G401.6 (cell line): ENCODE measurements around the gene IRAK1.
"Not testable (repeated sequence)": the region's sequence is repeated elsewhere in the genome, so short reads cannot be mapped to it uniquely, and the experiment has no call there.

ENCODE experiments used
- FAIRE-seq: peaks from 2 replicates; lab custom pipeline; 2012; peaks lifted over from hg19 to GRCh38; lab: Jason Lieb, UNC

IRAK1 gene

DNA sequence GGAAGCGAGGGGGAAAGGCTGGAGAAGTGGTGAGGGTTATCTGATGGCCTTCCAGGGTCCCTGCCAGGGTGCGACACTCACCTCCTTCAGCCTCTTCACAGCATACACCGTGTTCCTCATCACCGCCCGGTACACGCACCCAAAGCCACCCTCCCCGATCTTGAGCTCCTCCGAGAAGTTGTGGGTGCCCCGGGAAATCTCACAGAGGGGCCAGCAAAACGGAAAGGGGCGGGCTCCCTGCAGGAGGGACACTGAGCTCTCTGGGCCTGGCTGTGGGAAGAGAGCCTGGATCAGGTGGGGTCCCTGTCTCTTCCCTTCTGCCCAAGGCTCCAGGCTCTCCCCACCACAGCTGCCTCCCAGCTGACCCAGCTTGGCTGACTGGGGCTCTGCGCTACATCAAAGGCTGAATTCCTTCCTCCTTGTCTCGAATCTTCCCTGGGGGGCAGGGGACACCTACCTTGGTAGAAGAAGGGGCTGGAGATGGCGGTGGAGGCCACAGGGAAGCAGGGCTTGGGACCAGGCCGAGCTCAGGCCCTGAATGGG is 1.1 kb downstream of the IRAK1 start:
- no peak for FAIRE-seq

GRCh38 chrX:154017766-154018517 is 1.8 kb downstream of the IRAK1 start:
- FAIRE-seq = no peak

- no peak for FAIRE-seq
Observed at GRCh38 chrX:154016366-154017076, 3.2 kb downstream of the IRAK1 start.

GRCh38 chrX:154015581-154016264 is 4.0 kb downstream of the IRAK1 start:
- FAIRE-seq = no peak

- FAIRE-seq = no peak
Observed at GRCh38 chrX:154014429-154015380, 5.0 kb downstream of the IRAK1 start.

DNA sequence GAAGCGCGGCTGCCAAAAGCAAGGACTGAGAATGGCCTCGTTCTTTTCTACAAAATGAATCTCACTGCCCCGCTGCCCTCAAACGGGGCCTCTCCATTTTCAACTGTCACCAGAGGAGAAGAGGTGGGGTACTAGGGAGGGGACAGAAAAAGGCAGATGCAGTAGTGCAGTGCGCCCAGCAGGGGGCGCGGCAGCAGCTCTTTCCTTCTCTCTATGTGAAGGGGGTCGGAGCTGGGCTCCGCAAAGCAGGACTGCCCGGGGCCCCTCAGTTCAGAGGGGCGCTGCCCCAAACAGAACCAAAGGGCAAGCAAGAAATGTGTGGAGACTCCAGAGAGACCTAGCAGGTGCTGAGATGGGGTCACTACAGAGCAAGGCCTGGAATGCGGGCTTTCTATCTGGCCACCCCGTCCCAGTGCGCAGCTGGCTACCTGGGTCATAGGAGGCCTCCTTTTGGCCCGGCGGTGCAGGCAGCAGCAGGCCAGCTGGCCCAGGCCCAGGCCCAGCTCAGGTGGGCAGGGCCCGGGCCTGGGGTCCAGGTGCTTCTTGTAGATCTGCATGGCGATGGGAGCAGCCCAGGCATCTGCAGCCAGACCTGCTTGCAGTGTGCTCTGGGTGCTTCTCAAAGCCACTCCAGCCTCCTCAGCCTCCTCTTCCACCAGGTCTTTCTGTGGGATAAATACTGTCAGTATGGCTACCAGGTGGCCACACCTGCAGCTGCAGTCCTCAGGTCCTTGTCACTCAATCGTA is 5.9 kb downstream of the IRAK1 start:
- no peak for FAIRE-seq

DNA sequence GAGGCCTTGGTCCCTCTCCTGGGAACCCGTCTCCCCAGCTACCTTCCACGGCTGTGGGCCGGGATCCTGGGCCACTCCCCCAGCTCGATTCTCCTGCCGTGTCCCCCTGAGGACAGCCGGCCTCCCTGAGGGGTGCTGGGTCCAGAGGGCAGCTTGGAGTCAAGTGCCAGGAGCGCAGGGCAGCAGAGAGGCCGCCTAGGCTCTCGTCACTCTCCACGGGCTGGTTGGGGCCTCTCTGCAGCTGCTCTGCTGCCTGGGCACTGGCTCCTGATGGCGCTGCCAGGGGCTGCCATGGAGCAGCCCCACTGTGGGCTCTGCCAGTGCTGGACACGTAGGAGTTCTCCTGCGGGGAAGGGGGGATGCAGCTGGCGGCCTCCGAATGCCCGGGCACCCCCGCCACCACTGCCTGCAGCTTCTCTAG is 6.7 kb downstream of the IRAK1 start:
- FAIRE-seq = no peak

- no peak for FAIRE-seq
Observed at GRCh38 chrX:154012336-154012991, 7.2 kb downstream of the IRAK1 start.

- no peak for FAIRE-seq
Observed at GRCh38 chrX:154011376-154012335, 8.0 kb downstream of the IRAK1 start.

DNA sequence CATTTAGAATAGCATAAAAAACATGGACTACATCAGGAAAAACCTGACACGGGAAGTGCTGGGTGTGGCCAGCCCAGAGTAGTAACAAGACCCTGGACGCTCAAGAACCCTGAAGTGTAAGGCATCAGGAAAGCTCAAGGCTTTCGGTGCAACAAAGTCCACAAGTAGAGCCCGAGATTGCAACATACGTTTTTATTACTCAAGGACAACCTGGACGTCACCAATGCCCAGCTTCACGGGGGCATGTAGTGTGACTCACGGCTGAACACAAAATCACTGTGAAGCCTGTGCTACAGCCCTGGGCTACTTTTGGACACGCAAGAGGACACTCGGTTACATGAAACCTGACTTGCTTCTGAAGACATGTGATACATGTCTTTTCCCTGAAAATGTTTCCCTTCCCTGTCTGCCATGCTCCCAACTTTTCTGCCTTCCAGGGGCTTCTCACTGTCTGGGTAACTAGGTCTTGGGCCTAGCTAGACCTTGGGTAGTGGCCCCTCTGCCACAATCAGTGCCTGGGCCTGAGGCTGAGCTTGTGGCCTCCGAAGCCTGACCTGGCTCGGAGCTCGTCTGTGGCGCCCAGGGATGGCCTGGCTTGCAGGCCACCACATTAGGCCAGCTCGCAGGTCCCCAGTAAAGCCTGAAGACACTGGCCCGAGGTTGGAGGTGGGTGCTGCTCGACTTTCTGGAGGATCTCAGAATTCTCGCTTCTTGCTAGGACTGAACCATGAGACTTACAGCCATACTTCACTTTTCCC is 9.2 kb downstream of the IRAK1 start:
- FAIRE-seq = no peak

- FAIRE-seq = no peak
Observed at GRCh38 chrX:154008521-154008920, 11.2 kb downstream of the IRAK1 start.

DNA sequence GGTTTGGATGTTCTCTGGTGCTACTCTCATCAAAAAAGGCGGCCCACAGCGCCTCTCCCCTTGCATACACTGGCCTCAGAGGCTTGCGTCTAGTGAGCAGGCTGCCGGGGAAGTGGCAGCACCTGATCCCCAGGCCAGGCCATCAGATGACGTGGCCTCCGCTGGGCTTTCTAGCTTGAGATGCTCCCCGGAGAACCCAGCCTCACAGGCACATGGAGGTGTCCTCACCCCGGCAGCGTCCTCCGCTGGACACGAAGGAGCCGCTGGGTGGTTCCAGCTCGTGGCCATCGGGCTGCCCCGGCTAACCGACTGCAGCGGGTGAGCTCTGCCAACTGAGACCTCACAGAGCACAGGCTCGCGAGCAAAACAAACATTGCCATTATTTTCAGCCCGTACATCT is 12.8 kb downstream of the IRAK1 start:
- FAIRE-seq = no peak

DNA sequence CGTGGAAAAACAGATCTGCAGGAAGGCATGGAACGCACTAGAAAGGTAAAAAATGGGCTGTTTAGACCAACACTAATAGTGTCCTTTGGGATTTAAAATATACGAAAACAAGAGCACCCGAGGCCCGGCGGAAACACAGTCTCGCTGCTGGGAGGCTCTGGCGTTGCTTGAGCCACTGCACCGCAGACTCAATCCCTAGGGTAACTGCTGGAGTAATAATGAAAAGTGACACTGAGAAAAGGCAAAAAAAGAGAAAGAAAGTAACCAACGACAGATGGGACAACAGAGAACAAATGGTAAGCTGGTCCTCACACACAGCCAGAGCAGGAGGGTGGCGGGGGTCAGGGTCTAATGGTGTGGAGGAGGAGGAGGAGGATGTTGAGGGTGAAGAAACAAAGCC is 15.4 kb downstream of the IRAK1 start:
- no peak for FAIRE-seq

- no peak for FAIRE-seq
Observed at GRCh38 chrX:154002215-154002719, 17.4 kb downstream of the IRAK1 start.

DNA sequence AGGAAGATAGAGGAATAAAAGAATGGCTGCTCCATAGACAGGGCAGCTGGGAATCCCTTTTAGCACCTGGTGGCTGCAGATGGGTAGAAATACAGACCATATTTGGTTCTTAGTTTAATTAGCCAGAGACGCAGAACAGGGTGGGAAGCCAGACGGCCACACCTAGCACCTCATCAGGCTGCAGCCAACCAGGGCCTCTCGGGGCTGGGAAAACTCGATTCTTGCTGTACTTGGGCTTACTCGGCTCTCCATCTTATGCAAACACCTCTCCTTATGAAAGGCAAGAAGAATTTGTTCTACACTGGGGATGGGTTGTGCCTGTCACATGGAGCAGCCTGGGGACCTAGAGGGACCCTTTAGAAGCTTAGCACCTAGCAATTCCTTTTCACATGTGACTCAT is 19.7 kb downstream of the IRAK1 start:
- no peak for FAIRE-seq

DNA sequence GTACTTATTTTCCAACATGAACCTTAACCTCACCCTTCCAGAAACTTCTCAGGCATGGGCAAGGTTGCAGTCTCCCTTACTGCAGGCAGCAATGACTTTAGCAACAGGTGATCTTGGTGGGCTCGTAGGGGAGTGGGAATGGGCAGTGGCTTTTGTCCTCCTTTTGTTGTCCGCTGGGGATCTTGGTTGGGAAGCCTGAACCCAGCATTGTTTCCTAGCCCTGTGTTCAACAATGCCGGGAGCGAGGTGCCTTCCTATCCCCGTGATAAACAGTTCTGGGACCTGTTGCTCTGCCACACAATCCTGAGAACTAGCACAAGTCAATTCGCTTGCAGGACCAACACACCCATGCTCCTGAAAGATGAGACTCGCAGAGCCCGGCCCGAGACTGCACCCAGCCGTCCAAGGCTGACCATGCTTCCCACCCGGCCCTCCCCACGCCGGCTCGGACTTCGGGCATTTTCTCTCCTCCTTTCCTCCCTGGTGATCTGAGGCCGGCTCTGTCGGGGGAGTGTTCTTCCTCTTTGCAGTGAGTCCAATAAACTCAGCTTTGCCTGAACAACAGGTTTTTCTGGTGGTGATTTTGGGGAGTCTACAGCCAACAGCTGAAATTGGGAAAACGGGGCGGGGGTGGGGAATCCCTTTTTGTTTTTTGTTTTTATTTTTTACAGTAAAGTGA is 20.2 kb downstream of the IRAK1 start:
- FAIRE-seq = no peak

GRCh38 chrX:153995504-153995903 is 24.2 kb downstream of the IRAK1 start:
- FAIRE-seq = no peak

DNA sequence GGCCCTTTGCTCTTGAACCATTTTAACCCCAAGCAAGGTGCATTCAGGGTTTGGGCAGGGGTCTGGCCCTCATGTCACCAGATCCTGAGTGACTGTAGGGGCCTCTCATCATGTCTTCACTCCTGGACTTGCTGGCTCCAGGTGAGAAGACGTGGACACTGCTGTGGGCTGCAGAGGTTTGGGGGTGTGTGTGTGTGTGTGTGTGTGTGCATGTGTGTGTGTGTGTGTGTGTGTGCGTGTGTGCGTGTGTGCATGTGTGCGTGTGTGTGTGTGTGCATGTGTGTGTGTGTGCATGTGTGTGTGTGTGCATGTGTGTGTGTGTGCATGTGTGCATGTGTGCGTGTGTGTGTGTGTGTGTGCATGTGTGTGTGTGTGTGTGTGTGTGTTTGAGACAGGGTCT is 25.3 kb downstream of the IRAK1 start:
- not testable (repeated sequence) for FAIRE-seq
